ENCODE measurements around the gene HSD11B1. TPM values are rescaled to one million over a fixed set of nuclear protein-coding genes. Genes with fewer than 3 reads are reported as not detected.

Gene HSD11B1
- total RNA-seq, 4 donors from 2014 or later, result 1.1 to 20.7 (median 2.4) TPM

- 91 to 92% methylated on average over 8 to 12 of the region's 12 CpGs for WGBS, 2 donors
- H3K4me3 ChIP-seq (replicated peaks in 1 of 3), result no peak overlapping the region
- no peak for TF ChIP-seq POLR2A (IDR thresholded peaks at IDR 0.05)
- TF ChIP-seq, protein P1, sequence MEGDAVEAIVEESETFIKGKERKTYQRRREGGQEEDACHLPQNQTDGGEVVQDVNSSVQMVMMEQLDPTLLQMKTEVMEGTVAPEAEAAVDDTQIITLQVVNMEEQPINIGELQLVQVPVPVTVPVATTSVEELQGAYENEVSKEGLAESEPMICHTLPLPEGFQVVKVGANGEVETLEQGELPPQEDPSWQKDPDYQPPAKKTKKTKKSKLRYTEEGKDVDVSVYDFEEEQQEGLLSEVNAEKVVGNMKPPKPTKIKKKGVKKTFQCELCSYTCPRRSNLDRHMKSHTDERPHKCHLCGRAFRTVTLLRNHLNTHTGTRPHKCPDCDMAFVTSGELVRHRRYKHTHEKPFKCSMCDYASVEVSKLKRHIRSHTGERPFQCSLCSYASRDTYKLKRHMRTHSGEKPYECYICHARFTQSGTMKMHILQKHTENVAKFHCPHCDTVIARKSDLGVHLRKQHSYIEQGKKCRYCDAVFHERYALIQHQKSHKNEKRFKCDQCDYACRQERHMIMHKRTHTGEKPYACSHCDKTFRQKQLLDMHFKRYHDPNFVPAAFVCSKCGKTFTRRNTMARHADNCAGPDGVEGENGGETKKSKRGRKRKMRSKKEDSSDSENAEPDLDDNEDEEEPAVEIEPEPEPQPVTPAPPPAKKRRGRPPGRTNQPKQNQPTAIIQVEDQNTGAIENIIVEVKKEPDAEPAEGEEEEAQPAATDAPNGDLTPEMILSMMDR (IDR thresholded peaks at IDR 0.05), result no peak
Measured at GRCh38 chr1:209759829-209760359, 55.2 kb downstream of the HSD11B1 start.

GRCh38 chr1:209761011-209761635, 56.5 kb downstream of the HSD11B1 start:
- intact Hi-C loops (cut with DNase I), result no loop called here
- Histone ChIP-seq H3K4me1 (no peaks in the 10 kb centered on the region), H3K27ac (no peak overlapping the region)

More at GRCh38 chr1:209759829-209760359, 55.2 kb downstream of the HSD11B1 start:
- no peaks in the 10 kb centered on the region for H3K4me1 ChIP-seq
- no peaks in the 10 kb centered on the region for H3K27me3 ChIP-seq
- H3K36me3 ChIP-seq, result no peaks in the 10 kb centered on the region
- intact Hi-C loops (cut with DNase I), result no loop called here
- no peak for DNase-seq
- H3K27ac ChIP-seq, result no peak overlapping the region
- no peaks in the 10 kb centered on the region for H3K9me3 ChIP-seq

DNA sequence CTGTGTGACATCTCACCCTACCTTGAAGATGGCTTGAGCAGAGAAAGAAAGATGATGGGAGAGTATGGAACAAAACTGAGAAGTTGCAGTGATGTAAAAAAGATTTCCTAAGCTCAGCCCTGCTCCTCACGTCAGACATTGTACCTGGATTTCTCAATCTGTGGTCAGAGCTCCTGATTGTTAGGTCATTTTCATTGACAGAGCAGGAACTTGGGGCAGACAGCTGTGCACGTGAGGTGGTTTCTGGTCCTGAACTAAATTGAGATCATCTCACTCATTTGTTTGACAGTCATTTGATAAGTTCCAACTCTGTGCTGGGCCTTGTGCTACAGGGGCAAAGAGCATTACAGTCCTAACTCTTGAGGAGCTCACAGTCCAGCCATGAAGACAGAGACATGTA, 61.4 kb downstream of the HSD11B1 start:
- no peak overlapping the region for H3K27ac ChIP-seq
- no peak for TF ChIP-seq POLR2A (IDR thresholded peaks at IDR 0.05)
- TF ChIP-seq, protein P1 (IDR thresholded peaks at IDR 0.05), result no peak
- DNase-seq, result no peak
- no peak overlapping the region for H3K4me3 ChIP-seq (replicated peaks in 1 of 3)
- intact Hi-C loops (cut with DNase I), result no loop called here
- WGBS, 2 donors, result 69 to 76% methylated on average over 2 of the region's 2 CpGs
- H3K4me1 ChIP-seq, result peaks cover 3 to 7% of the 10 kb centered on the region in 2 donors
- no peaks in the 10 kb centered on the region for H3K27me3 ChIP-seq
- H3K9me3 ChIP-seq, result no peaks in the 10 kb centered on the region
- H3K36me3 ChIP-seq, result no peaks in the 10 kb centered on the region

More at GRCh38 chr1:209761011-209761635, 56.5 kb downstream of the HSD11B1 start:
- TF ChIP-seq, protein P1 (IDR thresholded peaks at IDR 0.05), result no peak
- TF ChIP-seq POLR2A (IDR thresholded peaks at IDR 0.05), result no peak
- no peak overlapping the region for H3K4me3 ChIP-seq (replicated peaks in 1 of 3)
- H3K9me3 ChIP-seq, result no peaks in the 10 kb centered on the region
- H3K27me3 ChIP-seq, result no peaks in the 10 kb centered on the region
- H3K36me3 ChIP-seq, result no peaks in the 10 kb centered on the region
- no peak for DNase-seq

DNA sequence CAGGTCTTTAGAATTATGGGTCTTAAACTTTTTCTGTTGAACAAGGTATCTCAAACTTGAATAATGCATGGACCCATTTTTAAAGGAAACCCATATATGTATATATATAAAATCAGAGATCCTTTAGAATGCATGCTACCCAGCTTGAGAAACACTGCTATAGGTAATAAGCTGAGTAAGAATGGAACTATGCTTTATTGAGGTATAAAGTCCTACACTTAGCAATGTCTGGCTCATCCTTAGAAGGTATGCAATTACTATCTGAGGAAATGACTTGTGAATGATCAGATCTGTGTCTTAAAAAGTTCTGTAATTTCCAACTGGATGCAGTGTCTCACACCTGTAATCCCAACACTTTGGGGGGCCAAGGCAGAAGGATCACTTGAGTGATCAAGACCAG, 62.5 kb downstream of the HSD11B1 start:
- H3K27ac ChIP-seq, result no peak overlapping the region
- no peak for DNase-seq
- H3K4me3 ChIP-seq (replicated peaks in 1 of 3), result no peak overlapping the region
- intact Hi-C loops (cut with DNase I), result no loop called here
- H3K27me3 ChIP-seq, result no peaks in the 10 kb centered on the region
- no peaks in the 10 kb centered on the region for H3K9me3 ChIP-seq
- no peaks in the 10 kb centered on the region for H3K36me3 ChIP-seq
- no peak for TF ChIP-seq POLR2A (IDR thresholded peaks at IDR 0.05)
- TF ChIP-seq, protein P1 (IDR thresholded peaks at IDR 0.05), result no peak
- H3K4me1 ChIP-seq, result peaks cover 3 to 7% of the 10 kb centered on the region in 2 donors

GRCh38 chr1:209767706-209768105, 63.1 kb downstream of the HSD11B1 start:
- Histone ChIP-seq H3K4me1 (peaks cover 3 to 7% of the 10 kb centered on the region in 2 donors), H3K4me3 (replicated peaks in 1 of 3) (no peak overlapping the region), H3K9me3 (no peaks in the 10 kb centered on the region), H3K27me3 (no peaks in the 10 kb centered on the region), H3K27ac (no peak overlapping the region), H3K36me3 (no peaks in the 10 kb centered on the region)
- no peak for TF ChIP-seq POLR2A (IDR thresholded peaks at IDR 0.05)
- TF ChIP-seq, protein P1 (IDR thresholded peaks at IDR 0.05), result no peak
- DNase-seq, result no peak
- intact Hi-C loops (cut with DNase I), result no loop called here
